GM12874 (cell line): ENCODE results near the gene ENTPD1.

Experiments used
- CTCF ChIP-seq: IDR thresholded peaks from 2 replicates; pipeline ENCODE4 v1.5.1; 2011; ENCODE audit warnings: low read depth, mild to moderate bottlenecking, control low read depth, low read length, moderate library complexity; ENCODE audit not compliant: insufficient read depth

ENTPD1 gene

GRCh38 chr10:95873139-95873538 is 117.2 kb downstream of the ENTPD1 start:
- TF ChIP-seq CTCF = no peak

GRCh38 chr10:95873651-95874050 is 117.7 kb downstream of the ENTPD1 start:
- TF ChIP-seq CTCF = no peak

DNA sequence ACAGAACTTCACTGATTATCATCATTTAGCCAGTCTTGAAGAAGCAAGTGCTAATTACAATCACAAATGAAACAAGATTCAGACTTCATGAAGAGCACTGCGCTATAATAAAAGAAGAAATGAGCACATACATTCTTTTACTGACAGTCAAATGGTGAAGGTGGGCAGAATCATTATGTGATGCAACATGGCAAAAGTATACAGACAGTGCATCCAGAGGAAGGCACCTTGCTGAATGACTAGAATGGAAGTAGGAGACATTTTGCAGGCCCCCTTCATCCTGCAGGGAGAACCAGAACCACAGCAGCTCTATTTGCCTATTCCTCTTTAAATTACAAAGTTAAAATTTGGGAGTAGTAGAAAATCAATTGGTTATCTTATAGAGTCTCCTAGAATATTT is 120.8 kb downstream of the ENTPD1 start:
- no peak for TF ChIP-seq CTCF

DNA sequence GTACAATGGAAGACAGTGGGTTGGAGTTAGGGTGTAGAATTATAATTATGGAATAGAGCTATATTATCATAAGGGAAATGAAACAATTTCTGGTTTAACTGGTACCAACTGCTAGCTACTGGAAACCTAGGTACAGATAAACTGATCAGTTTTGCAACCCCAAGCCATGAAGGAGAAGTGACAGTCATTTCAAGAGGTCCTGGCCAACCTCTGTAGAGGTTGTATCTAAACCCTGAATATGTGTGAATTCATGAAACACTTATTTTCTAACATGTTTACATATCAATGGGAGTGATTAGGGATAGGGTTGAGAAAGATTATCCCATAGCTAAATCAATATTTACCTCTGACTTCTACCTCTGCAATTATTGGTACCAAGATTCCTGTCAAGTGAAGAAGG is 121.9 kb downstream of the ENTPD1 start:
- no peak for TF ChIP-seq CTCF

- no peak for TF ChIP-seq CTCF
These were observed 124.7 kb downstream of the ENTPD1 start for GRCh38 chr10:95880704-95881103.

GRCh38 chr10:95881316-95881715 is 125.4 kb downstream of the ENTPD1 start:
- no peak for TF ChIP-seq CTCF

GRCh38 chr10:95889830-95890229 is 133.9 kb downstream of the ENTPD1 start:
- TF ChIP-seq CTCF = no peak

- no peak for TF ChIP-seq CTCF
These were observed 140.3 kb downstream of the ENTPD1 start for GRCh38 chr10:95896071-95896850.
